GM08714 (cell line): ENCODE results near the gene ZNF70.
A peak's percentile ranks its signal among the peaks of the same experiment; 100 is the strongest.

Experiments used
- H3K4me3 ChIP-seq: fragments of 200-500 bp; sonication (Bioruptor generic); 2 replicates; pipeline ENCODE4 v1.5.1; 2014; ENCODE audit warnings: mild to moderate bottlenecking, low read length, inconsistent platforms
- ZNF274 ChIP-seq: IDR thresholded peaks from 2 replicates; pipeline ENCODE4 v1.6.1; 2012; ENCODE audit warnings: mild to moderate bottlenecking, low read depth, low read length

Gene ZNF70

DNA sequence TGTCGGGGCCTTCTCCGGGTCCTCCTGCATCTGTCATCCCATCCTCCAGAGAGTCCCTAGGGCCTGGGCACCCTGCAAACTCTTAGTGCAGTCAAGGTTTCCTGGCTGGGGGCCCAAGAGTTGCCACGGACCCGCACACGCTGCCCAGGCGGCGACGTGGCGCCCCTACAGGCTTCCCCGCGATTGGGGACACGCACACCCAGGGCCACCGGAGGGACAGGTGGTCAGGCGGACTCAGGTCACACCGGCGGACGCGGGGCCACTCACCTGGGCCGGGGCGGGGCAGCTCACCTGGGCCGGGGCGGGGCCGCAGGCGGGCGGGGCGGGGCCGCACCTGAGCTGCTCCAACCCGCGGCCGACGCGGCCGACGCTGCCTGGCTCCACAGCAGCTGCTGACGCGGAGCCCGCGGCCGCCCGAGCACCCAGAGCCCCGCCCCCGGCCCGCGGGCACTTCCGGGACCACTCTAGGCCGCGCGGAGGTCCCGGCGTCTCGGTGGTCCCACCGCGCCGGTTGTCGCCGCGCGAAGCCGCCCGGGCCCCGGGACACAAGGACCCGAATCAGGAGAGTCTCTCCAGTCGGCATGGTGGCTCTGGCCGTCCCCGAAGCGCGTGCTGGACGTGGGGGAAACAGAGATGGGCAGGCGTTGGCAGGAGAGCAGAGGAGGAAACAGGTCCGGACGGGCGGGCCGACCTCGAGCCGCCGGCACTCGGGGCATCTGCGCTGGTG lies at the start of gene ZNF70:
Gene ZNF70, minus strand, starts transcription at position 399 of the 727 bp plus-strand sequence. CDS start 5,972 bp downstream, outside the sequence.
- peak within 1 kb of the TSS; percentile 87 for H3K4me3 ChIP-seq
- no peak for TF ChIP-seq ZNF274

DNA sequence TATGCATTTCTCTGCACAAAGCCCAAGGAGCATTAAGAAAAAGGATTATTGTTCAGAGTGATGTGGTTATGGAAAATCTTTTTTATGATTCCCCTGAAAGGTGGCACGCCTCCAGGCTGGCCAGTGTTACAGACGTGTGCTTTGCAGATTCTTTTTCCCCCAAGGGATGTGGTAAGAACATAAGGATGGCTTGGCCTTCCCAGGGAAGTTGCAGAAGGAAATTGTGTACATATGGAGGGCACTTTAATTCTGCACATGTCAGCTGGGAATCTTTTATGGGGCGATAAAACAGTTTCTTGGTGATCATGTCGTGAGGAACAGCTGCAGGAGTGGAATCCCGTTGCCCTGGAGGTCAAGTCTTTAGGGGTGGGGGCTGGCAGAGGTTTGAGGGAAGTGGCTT lies 45.5 kb upstream of the ZNF70 start:
- TF ChIP-seq ZNF274, result no peak
- no peak overlapping the region for H3K4me3 ChIP-seq

DNA sequence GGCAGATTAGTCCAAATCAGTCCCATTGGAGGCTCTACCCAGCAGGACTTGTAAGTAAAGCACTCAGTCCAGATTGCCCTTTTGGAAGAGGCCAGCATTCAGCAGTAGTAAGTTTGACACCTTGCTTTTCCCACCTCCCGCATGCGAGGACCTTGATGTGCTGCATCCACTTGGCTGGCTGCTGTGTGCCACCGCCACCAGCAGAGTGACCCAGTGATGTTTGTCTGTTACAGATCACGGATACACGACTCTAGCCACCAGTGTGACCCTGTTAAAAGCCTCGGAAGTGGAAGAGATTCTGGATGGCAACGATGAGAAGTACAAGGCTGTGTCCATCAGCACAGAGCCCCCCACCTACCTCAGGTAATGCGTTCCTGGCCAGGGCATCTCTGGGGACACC lies 42.4 kb upstream of the ZNF70 start:
- no peak for TF ChIP-seq ZNF274
- no peak overlapping the region for H3K4me3 ChIP-seq

DNA sequence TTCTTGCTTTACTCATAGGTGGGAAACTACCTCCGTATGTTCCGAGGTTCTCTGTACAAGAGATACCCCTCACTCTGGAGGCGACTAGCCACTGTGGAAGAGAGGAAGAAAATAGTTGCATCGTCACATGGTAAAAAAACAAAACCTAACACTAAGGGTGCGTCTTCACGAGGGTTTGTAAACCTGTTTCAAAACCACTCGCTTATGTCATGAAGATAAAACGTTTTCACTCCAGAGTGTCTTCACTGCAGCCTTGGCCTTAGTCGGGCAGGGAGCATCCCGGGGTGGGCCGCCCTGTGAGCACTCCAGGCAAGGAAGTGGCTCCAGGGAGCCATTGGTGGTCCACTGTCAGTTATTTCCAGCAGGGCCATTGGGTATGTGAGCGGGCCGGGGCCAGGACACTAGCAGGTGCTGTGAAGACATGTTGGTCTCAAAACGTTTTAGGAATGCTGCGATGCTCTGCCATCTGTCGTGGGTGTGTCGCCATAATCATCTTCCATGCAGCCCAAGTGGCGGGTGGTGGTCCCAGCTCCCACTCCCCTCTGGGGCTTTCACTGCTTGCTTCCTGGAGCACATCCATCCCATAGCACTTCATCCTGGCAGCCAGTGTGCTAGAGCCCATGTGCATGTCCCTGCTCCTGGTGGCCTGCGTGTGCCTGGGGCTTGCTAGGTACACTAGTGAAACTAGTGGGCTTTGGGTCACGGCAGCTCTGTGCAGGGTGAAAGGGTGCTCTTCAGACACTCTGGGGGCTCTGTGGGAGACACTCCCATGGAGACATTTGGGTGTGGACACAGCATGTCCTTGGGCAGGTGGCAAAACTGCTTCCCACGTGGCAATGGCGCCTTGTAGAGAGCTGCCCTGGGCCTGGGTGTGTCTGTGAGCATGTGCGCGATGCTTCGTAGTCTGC lies 41.1 kb upstream of the ZNF70 start:
- no peak overlapping the region for H3K4me3 ChIP-seq
- TF ChIP-seq ZNF274, result no peak

DNA sequence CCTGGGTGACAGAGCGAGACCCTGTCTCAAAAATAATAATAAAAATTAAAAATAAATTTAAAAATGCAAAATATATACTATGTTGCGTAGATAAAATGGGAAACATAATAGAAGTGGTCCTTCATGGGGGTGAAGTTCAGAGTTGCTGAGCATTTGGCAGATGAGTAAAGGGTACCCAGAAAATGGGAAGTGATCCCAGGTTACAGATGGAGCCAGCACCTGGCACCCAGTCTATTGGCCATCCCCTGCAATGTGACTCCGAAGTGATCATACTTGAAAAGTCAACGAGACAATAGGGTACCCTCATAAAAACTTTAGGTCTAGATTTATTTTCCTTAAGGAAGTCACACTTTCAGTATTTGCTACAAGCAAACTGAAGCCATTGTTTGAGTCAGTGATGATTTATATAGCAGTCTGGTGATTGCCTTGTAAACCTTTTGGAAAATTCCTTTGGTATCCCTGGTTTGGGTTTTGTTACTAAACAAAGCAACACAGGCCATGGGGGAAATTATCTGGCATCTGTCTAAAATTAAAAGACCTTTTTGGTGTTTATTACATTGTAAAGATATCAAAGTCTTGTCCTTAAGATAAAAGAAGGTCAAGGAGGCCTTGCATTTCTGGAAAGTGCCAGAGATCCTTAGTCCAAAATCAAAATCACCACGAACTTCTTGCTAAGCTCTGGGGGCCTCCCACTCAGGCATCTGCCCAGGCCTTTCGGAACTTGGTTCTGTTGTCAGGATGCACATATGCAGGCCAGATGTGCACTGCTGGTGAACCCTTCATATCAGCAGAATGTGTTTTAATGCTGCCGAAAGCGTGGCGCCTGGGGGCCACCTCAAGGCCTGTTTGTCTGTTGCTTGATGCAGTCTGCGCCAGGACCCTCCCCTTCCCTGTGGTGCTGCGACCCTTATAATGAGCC lies 40.2 kb upstream of the ZNF70 start:
- H3K4me3 ChIP-seq, result no peak overlapping the region
- no peak for TF ChIP-seq ZNF274

DNA sequence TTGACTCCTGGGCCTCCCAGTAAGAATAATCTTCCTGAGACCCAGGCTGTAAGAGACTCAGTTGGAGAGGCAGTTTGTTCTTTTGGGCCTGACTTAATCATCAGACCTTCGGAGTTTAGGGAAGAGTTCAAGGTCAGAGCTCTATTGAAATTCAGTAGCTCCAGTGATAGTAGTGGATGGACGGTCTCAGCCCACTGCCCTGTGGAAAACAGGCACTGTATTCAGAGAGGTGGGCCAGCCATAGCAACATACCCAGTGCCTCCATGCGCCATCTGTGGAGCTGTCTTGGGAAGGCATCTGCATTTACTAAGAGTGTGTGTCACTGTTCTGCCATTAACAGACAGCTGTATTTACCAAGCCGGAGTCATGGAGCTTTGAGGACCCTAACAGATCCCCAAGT lies 38.7 kb upstream of the ZNF70 start:
- no peak overlapping the region for H3K4me3 ChIP-seq
- no peak for TF ChIP-seq ZNF274

DNA sequence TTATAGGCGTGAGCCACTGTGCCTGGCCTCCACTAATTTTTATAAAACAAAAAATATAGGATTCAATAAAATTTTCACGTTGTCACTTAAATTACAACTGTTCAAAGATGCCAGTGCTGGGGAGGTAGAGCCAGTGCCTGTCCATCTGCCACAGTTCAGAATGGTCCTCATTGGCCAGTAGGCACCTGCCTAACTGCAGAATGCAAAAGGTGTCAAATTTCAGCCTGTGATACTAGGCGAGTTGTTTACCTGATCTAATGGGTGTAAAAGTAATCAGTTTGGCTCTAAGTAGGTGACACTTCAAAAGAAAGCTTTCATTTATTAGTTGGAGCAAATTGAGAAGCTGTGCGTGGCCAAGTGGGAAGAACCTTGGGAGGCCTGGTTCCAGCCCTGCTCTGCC lies 38.2 kb upstream of the ZNF70 start:
- no peak for TF ChIP-seq ZNF274
- no peak overlapping the region for H3K4me3 ChIP-seq

DNA sequence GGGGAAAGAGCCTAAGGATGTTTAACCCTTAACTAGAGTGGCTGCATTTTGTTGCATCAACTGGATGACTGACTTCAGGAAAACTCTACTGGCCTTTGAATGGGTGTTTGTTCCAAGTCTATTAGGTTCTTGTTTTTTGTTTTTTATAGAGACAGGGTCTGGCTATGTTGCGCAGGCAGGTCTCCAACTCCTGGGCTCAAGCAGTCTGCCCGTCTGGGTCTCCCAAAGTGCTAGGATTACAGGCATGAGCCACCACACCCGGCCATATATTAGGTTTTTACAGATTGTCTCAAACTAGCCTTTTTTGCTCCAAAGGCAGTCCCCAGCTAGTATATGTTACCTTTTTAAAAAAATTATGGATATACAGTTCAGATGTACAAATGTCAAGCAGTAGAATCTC lies 37.0 kb upstream of the ZNF70 start:
- peak overlapping the region; percentile 98 for H3K4me3 ChIP-seq
- TF ChIP-seq ZNF274, result no peak

DNA sequence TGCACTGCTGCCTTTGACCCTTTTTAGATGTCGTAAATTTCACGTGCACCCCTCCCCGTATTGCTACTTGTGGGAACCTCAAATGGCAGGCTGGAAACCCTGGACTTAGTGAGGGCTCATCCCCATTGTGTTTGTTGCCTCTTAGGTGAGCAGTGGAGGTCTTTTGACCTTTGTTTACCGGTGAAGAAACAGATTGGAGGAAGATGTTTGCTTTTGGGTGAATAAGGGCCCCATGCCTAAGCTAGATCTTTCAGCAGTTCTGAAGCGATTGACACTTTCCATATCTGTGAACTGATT lies 36.6 kb upstream of the ZNF70 start:
- no peak for TF ChIP-seq ZNF274
- peak overlapping the region; percentile 98 for H3K4me3 ChIP-seq

DNA sequence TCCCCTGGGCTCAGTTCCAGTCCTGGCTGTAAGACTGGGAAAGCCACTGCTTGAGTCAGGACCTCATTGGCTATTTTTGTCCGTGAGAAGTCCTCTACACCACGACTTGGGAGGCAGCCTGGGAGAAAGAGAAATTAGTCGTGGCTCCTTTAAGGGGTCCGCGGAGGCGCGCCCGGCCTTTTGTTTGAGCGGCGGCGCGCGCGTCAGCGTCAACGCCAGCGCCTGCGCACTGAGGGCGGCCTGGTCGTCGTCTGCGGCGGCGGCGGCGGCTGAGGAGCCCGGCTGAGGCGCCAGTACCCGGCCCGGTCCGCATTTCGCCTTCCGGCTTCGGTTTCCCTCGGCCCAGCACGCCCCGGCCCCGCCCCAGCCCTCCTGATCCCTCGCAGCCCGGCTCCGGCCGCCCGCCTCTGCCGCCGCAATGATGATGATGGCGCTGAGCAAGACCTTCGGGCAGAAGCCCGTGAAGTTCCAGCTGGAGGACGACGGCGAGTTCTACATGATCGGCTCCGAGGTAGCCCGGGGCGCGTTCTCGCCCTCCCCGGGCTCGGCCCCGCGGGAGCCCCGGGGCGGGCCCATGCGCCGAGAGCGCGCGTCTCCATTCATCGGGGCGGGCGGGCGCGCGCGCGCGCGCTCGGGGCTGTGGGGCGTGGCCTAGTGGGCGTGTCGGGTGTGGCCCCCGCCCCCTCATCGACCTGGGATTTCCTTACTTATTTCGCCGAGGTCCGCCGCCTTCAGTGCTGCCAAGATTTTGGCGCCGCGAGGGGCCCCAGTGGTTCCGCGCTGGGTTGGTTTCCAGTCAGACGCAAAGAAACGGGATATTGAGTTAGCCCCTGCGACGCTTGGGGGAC lies 36.1 kb upstream of the ZNF70 start, which contains the start of gene SMARCB1:
Gene SMARCB1, plus strand, starts transcription at position 215 of the 848 bp plus-strand sequence. Its CDS starts 204 bp downstream, at position 419.
- H3K4me3 ChIP-seq, result peak within 1 kb of the TSS; percentile 98
- no peak for TF ChIP-seq ZNF274

DNA sequence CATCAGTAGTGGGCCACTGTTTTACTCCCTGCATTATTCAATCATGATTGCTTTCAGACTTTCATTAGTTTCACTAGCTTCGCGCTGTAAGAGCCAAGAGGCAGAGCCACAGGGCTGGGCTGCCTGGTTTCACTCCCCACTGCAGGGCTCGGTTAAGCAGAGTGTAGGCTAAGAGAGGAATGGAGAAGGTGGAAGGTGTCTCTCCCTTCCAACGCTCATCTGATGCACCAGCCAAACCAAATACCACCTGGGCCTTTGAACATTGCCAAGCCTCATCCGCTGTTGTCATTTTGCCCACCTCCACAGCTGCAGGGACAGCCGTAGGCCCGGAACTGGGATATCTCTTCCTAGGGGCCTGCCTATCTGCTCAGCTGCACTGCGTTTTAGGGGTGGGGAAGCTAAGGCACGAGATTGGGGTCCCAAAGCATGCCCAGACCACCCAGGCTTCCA lies 35.4 kb upstream of the ZNF70 start:
- no peak for TF ChIP-seq ZNF274
- H3K4me3 ChIP-seq, result peak overlapping the region; percentile 98; the same call in 1 of the 2 replicates

DNA sequence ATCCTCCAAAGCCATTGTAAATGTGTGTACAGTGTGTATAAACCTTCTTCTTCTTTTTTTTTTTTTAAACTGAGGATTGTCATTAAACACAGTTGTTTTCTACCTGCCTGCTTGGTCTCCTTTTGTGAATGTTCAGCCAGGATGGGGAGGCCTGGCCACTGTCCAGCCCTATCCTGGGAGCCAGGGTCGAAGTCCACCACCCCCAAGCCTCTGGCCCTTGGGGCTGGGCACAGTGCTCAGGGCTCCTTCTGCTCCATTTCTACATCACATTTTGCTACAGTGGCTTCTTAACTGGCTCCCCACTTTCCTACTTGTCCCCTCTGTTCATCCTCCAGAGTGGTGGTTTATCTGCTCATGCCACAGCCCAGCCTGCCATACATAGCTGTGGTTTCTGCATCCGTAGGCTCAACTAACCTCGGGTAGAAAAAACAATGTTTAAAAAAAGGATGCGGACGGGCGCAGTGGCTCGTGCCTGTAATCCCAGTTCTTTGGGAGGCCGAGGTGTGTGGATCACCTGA lies 33.4 kb upstream of the ZNF70 start:
- H3K4me3 ChIP-seq, result no peak overlapping the region
- TF ChIP-seq ZNF274, result no peak
